ENCODE results near the gene PKNOX2.

PKNOX2 gene

DNA sequence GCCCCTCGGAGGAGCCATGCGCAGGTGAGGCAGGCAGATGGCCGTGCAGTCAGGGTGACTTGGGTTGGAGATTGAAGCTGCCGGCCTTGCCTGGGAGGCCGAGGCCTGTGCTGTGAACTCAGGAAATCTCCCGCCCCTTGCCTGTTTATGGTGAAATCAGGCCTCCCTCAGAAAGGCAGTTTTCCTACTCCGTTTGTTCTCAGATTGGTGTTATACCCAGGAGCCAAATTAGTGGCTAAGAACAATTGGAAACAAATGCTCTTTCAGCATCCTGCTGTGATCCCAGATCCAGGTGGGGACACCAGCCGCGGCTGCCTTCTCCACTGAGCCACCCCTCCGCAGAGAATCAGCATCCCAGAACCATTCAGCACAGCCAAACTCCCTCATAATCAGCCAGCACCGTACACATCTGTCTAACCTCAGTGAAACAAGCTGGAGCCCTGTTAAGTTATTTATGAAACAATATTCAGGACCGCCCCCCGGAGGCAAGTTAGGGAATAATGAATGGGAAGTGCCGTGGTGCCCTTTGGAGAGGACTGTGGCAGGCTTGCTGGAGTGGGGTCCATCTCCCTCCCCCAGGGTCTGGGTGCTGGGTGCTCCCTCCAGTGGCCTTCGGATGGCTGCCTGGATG is 60.0 kb downstream of the PKNOX2 start:
- Histone ChIP-seq H3K9me3 (ENCODE audit: insufficient read depth, low read length) (no peaks in the 10 kb centered on the region), H3K4me1 (ENCODE audit: low read length) (no peaks in the 10 kb centered on the region), H3K9ac (ENCODE audit: low read length) (no peak overlapping the region), H2AFZ (ENCODE audit: low read depth, low read length) (no peak overlapping the region), H3K4me2 (ENCODE audit: low read length) (no peak overlapping the region), H3K79me2 (ENCODE audit: low read length) (no peaks in the 10 kb centered on the region), H3K27me3 (ENCODE audit: low read depth, low read length) (peaks cover 23% of the 10 kb centered on the region), H4K20me1 (ENCODE audit: insufficient read depth, low read length) (no peaks in the 10 kb centered on the region), H3K4me3 (ENCODE audit: low read length) (no peak overlapping the region), H3K27ac (ENCODE audit: low read length) (no peak overlapping the region), H3K36me3 (replicated peaks; ENCODE audit: low read depth, low read length) (no peaks in the 10 kb centered on the region)
- TF ChIP-seq EZH2phosphoT487 (IDR thresholded peaks at IDR 0.05; ENCODE audit: low read depth), result no peak
- TF ChIP-seq, protein P1, sequence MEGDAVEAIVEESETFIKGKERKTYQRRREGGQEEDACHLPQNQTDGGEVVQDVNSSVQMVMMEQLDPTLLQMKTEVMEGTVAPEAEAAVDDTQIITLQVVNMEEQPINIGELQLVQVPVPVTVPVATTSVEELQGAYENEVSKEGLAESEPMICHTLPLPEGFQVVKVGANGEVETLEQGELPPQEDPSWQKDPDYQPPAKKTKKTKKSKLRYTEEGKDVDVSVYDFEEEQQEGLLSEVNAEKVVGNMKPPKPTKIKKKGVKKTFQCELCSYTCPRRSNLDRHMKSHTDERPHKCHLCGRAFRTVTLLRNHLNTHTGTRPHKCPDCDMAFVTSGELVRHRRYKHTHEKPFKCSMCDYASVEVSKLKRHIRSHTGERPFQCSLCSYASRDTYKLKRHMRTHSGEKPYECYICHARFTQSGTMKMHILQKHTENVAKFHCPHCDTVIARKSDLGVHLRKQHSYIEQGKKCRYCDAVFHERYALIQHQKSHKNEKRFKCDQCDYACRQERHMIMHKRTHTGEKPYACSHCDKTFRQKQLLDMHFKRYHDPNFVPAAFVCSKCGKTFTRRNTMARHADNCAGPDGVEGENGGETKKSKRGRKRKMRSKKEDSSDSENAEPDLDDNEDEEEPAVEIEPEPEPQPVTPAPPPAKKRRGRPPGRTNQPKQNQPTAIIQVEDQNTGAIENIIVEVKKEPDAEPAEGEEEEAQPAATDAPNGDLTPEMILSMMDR (IDR thresholded peaks at IDR 0.05; ENCODE audit: low read depth, low read length), result peak; percentile 27

DNA sequence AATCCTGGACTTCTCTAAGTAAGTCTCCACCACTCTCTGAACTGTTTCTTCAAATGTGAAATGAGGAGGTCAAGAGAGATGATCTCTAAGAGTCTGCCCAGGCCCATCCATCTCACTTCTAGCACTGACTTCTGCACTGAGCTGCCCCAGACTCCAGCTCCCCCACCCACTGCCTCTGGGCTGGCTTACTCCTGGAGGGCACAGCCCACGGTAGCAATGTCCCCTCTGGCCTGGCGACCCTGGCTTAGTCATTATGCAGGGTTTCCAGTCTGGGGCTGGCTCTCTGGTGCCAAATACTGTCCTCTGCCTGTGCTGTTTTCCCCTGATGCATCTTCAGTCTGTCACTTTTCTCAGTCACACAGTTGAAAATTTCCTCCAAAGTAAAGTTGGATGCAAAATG is 60.9 kb downstream of the PKNOX2 start:
- no peaks in the 10 kb centered on the region for H4K20me1 ChIP-seq (ENCODE audit: insufficient read depth, low read length)
- no peak for TF ChIP-seq EZH2phosphoT487 (IDR thresholded peaks at IDR 0.05; ENCODE audit: low read depth)
- TF ChIP-seq, protein P1 (IDR thresholded peaks at IDR 0.05; ENCODE audit: low read depth, low read length), result no peak
- peaks cover 23% of the 10 kb centered on the region for H3K27me3 ChIP-seq (ENCODE audit: low read depth, low read length)

DNA sequence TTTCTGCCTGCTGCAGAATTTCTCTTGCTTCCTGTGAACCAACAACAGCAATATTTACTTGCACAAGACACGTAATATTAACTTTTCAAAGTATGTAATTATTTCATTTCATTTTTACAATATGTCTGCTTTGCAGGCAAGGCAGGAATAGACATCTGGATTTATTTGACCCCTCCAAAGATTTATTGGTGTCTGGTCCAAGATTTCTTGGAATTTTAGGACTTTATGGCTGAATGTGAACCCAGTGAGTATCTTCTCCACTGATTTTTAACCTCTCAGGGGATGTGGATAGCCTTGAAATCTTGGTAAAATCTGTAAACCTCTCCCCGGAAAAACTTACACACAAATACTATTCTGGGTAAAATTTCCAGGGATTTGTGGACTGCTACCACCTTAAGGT is 61.5 kb downstream of the PKNOX2 start:
- H3K36me3 ChIP-seq (replicated peaks; ENCODE audit: low read depth, low read length), result no peaks in the 10 kb centered on the region
- no peaks in the 10 kb centered on the region for H3K9me3 ChIP-seq (ENCODE audit: insufficient read depth, low read length)
- H3K27ac ChIP-seq (ENCODE audit: low read length), result no peak overlapping the region
- no peaks in the 10 kb centered on the region for H3K79me2 ChIP-seq (ENCODE audit: low read length)
- no peak overlapping the region for H2AFZ ChIP-seq (ENCODE audit: low read depth, low read length)
- no peak overlapping the region for H3K4me3 ChIP-seq (ENCODE audit: low read length)
- H3K4me2 ChIP-seq (ENCODE audit: low read length), result no peak overlapping the region
- TF ChIP-seq EZH2phosphoT487 (IDR thresholded peaks at IDR 0.05; ENCODE audit: low read depth), result no peak
- TF ChIP-seq, protein P1 (IDR thresholded peaks at IDR 0.05; ENCODE audit: low read depth, low read length), result no peak
- H3K9ac ChIP-seq (ENCODE audit: low read length), result no peak overlapping the region
- no peaks in the 10 kb centered on the region for H4K20me1 ChIP-seq (ENCODE audit: insufficient read depth, low read length)
- H3K4me1 ChIP-seq (ENCODE audit: low read length), result no peaks in the 10 kb centered on the region
- peaks cover 23% of the 10 kb centered on the region for H3K27me3 ChIP-seq (ENCODE audit: low read depth, low read length)

More for the DNA sequence above, 60.9 kb downstream of the PKNOX2 start:
- Histone ChIP-seq H3K9ac (ENCODE audit: low read length) (no peak overlapping the region), H2AFZ (ENCODE audit: low read depth, low read length) (no peak overlapping the region), H3K4me3 (ENCODE audit: low read length) (no peak overlapping the region), H3K79me2 (ENCODE audit: low read length) (no peaks in the 10 kb centered on the region), H3K4me1 (ENCODE audit: low read length) (no peaks in the 10 kb centered on the region), H3K36me3 (replicated peaks; ENCODE audit: low read depth, low read length) (no peaks in the 10 kb centered on the region), H3K4me2 (ENCODE audit: low read length) (no peak overlapping the region), H3K27ac (ENCODE audit: low read length) (no peak overlapping the region), H3K9me3 (ENCODE audit: insufficient read depth, low read length) (no peaks in the 10 kb centered on the region)

DNA sequence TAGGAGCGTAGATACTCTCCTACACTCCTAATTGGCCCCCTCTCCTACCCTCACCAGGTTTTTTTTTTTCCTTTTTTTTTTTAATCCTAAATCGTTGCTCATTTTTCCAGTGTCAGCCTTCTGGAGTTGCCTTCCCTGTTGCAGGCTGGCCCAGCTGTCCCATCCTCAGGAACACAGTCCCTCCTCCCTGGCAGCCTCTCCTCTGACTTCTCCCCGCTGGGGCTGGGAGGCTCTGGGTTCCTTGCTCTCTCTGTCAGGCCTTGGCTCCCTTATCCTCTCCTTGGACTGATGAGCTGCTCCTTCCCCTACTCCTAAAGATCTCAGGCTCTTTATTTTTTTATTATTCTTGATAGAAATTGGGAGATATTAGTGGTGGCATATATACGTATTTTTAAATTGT is 62.2 kb downstream of the PKNOX2 start:
- H3K9ac ChIP-seq (ENCODE audit: low read length), result no peak overlapping the region
- peaks cover 29% of the 10 kb centered on the region for H3K27me3 ChIP-seq (ENCODE audit: low read depth, low read length)
- TF ChIP-seq, protein P1 (IDR thresholded peaks at IDR 0.05; ENCODE audit: low read depth, low read length), result no peak
- no peak for TF ChIP-seq EZH2phosphoT487 (IDR thresholded peaks at IDR 0.05; ENCODE audit: low read depth)
- no peak overlapping the region for H3K4me2 ChIP-seq (ENCODE audit: low read length)
- H3K4me3 ChIP-seq (ENCODE audit: low read length), result no peak overlapping the region
- H3K4me1 ChIP-seq (ENCODE audit: low read length), result no peaks in the 10 kb centered on the region
- H3K27ac ChIP-seq (ENCODE audit: low read length), result no peak overlapping the region
- H2AFZ ChIP-seq (ENCODE audit: low read depth, low read length), result no peak overlapping the region
- H4K20me1 ChIP-seq (ENCODE audit: insufficient read depth, low read length), result no peaks in the 10 kb centered on the region
- no peaks in the 10 kb centered on the region for H3K36me3 ChIP-seq (replicated peaks; ENCODE audit: low read depth, low read length)
- no peaks in the 10 kb centered on the region for H3K9me3 ChIP-seq (ENCODE audit: insufficient read depth, low read length)
- H3K79me2 ChIP-seq (ENCODE audit: low read length), result no peaks in the 10 kb centered on the region
